Measurements from ENCODE around the gene LAP3. TPM values are rescaled to one million over a fixed set of nuclear protein-coding genes. Genes with fewer than 3 reads are reported as not detected.
A peak's percentile ranks its signal among the peaks of the same experiment; 100 is the strongest.

The LAP3 gene
- total RNA-seq, 6 experiments from 2014 or later, result 70.9 to 138 (median 102) TPM

- 33% methylated on average over 6 of the region's 11 CpGs for WGBS (ENCODE audit: insufficient coverage, low coverage, low lambda C conversion rate, missing lambda C conversion rate)
- Histone ChIP-seq H3K4me3 (no peak overlapping the region), H3K27ac (no peak overlapping the region), H3K27me3 (no peaks in the 10 kb centered on the region), H3K9me3 (no peaks in the 10 kb centered on the region), H3K36me3 (no peaks in the 10 kb centered on the region), H3K4me1 (no peaks in the 10 kb centered on the region)
- intact Hi-C loops (cut with DNase I), result loop anchor here (10.0 kb wide), 1 partner anchor 89 kb away; no protein-coding TSS in a partner anchor
- TF ChIP-seq POLR2A (IDR thresholded peaks at IDR 0.05), result no peak
- TF ChIP-seq, protein P1, sequence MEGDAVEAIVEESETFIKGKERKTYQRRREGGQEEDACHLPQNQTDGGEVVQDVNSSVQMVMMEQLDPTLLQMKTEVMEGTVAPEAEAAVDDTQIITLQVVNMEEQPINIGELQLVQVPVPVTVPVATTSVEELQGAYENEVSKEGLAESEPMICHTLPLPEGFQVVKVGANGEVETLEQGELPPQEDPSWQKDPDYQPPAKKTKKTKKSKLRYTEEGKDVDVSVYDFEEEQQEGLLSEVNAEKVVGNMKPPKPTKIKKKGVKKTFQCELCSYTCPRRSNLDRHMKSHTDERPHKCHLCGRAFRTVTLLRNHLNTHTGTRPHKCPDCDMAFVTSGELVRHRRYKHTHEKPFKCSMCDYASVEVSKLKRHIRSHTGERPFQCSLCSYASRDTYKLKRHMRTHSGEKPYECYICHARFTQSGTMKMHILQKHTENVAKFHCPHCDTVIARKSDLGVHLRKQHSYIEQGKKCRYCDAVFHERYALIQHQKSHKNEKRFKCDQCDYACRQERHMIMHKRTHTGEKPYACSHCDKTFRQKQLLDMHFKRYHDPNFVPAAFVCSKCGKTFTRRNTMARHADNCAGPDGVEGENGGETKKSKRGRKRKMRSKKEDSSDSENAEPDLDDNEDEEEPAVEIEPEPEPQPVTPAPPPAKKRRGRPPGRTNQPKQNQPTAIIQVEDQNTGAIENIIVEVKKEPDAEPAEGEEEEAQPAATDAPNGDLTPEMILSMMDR (IDR thresholded peaks at IDR 0.05), result no peak
- ATAC-seq, result no peak
- no peak for DNase-seq
Observed at GRCh38 chr4:17545374-17546140, 31.4 kb upstream of the LAP3 start.

DNA sequence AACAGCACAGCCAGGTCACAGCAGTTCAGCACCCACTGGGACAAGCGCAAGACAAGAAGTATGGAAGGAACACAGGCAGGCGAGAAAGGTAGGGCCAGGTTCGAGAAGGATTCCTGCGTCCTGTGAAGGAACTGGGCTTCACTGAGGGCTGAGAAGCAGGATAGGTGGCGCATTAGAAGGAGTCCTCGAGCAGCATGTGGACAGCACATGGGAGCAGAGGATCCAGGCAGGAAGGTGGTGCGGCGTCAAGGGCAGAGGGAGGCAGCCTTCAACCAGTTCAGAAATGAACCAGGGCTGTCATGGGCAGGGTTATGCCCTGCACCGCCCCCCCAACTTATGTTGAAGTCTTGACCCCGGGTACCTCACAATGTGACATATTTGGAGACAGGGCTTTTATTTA, 30.8 kb upstream of the LAP3 start:
- H3K4me1 ChIP-seq, result no peaks in the 10 kb centered on the region
- H3K9me3 ChIP-seq, result no peaks in the 10 kb centered on the region
- H3K27ac ChIP-seq, result no peak overlapping the region
- WGBS (ENCODE audit: insufficient coverage, low coverage, low lambda C conversion rate, missing lambda C conversion rate), result 79% methylated on average over 7 of the region's 10 CpGs
- TF ChIP-seq POLR2A (IDR thresholded peaks at IDR 0.05), result no peak
- TF ChIP-seq, protein P1 (IDR thresholded peaks at IDR 0.05), result no peak
- no peaks in the 10 kb centered on the region for H3K36me3 ChIP-seq
- DNase-seq (no peak), ATAC-seq (no peak)
- intact Hi-C loops (cut with DNase I), result loop anchor here (10.0 kb wide), 1 partner anchor 89 kb away; no protein-coding TSS in a partner anchor
- no peaks in the 10 kb centered on the region for H3K27me3 ChIP-seq
- H3K4me3 ChIP-seq, result no peak overlapping the region

DNA sequence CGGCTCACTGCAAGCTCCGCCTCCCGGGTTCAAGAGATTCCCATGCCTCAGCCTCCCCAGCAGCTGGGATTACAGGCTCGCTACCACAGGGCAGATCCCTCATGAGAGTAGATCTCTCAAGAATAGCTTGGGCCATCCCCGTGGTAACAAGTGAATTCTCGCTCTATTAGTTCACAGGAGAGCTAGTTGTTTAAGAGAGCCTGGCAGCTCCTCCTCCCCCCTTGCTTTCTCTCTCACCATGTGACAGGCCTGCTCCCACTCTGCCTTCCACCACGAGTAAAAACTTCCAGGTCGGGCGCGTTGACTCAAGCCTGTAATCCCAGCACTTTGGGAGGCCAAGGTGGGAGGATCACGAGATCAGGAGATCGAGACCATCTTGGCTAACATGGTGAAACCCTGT, 30.3 kb upstream of the LAP3 start:
- no peak for DNase-seq
- no peak for TF ChIP-seq POLR2A (IDR thresholded peaks at IDR 0.05)
- WGBS (ENCODE audit: insufficient coverage, low coverage, low lambda C conversion rate, missing lambda C conversion rate), result 74% methylated on average over 6 of the region's 12 CpGs
- H3K36me3 ChIP-seq, result no peaks in the 10 kb centered on the region
- H3K27me3 ChIP-seq, result no peaks in the 10 kb centered on the region
- H3K9me3 ChIP-seq, result no peaks in the 10 kb centered on the region
- ATAC-seq, result no peak
- no peak overlapping the region for H3K4me3 ChIP-seq
- H3K4me1 ChIP-seq, result no peaks in the 10 kb centered on the region
- no peak overlapping the region for H3K27ac ChIP-seq
- intact Hi-C loops (cut with DNase I), result loop anchor here (10.0 kb wide), 1 partner anchor 88 kb away; no protein-coding TSS in a partner anchor

DNA sequence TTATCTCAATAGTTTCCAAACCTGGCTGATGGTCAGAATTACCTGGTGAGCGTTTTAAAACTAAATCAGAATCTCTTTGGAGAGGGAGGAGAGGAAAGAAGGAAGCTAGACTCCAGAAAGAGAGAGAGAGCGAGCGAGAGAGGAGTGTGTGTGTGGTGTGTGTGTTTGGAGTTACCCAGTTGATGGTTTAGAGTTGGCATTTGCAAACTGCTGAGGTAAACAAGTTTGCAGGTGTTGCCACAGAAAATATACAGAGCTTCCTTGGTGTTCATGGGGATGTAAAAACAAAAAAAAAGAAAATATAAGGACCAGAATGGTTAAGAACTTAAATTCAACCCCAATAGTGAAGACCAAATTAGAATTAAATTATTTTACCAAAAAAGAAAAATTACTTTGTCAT, 26.4 kb upstream of the LAP3 start:
- Histone ChIP-seq H3K4me1 (peaks cover 0 to 11% (median 0%) of the 10 kb centered on the region in 4 donors), H3K36me3 (no peaks in the 10 kb centered on the region), H3K4me3 (no peak overlapping the region), H3K27me3 (no peaks in the 10 kb centered on the region), H3K9me3 (no peaks in the 10 kb centered on the region), H3K27ac (no peak overlapping the region)
- ATAC-seq, result no peak
- no peak for DNase-seq
- TF ChIP-seq, protein P1 (IDR thresholded peaks at IDR 0.05), result no peak
- no peak for TF ChIP-seq POLR2A (IDR thresholded peaks at IDR 0.05)
- 57% methylated on average over 3 of the region's 3 CpGs for WGBS (ENCODE audit: insufficient coverage, low coverage, low lambda C conversion rate, missing lambda C conversion rate)
- intact Hi-C loops (cut with DNase I), result no loop called here

- Histone ChIP-seq H3K27ac (peak overlapping the region in 2 of 3 donors; percentile 7 to 23), H3K4me1 (peaks cover 0 to 27% (median 4%) of the 10 kb centered on the region in 4 donors), H3K27me3 (no peaks in the 10 kb centered on the region), H3K9me3 (no peaks in the 10 kb centered on the region), H3K36me3 (no peaks in the 10 kb centered on the region), H3K4me3 (no peak overlapping the region)
- 20% methylated on average over 5 of the region's 5 CpGs for WGBS (ENCODE audit: insufficient coverage, low coverage, low lambda C conversion rate, missing lambda C conversion rate)
- TF ChIP-seq, protein P1 (IDR thresholded peaks at IDR 0.05), result no peak
- TF ChIP-seq POLR2A (IDR thresholded peaks at IDR 0.05), result no peak
- ATAC-seq (peak; percentile 31 to 67 (median 47)), DNase-seq (no peak)
- intact Hi-C loops (cut with DNase I), result no loop called here
Observed at GRCh38 chr4:17552427-17552826, 24.6 kb upstream of the LAP3 start.
